IPS-NIHi7 (cell line): ENCODE data around the gene SLC1A2.

Experiments used
- DNase-seq: peaks from one replicate; pipeline ENCODE4 v3.0.0; 2012; ENCODE audit warnings: mixed read lengths; ENCODE audit errors: extremely low spot score

The SLC1A2 gene

GRCh38 chr11:35274909-35275785 lies 144.2 kb downstream of the SLC1A2 start:
- peak; percentile 20 for DNase-seq

- DNase-seq: no peak
Measured at GRCh38 chr11:35272391-35272902, 146.9 kb downstream of the SLC1A2 start.

GRCh38 chr11:35271031-35271430 lies 148.3 kb downstream of the SLC1A2 start:
- no peak for DNase-seq

- no peak for DNase-seq
Measured at GRCh38 chr11:35270342-35270741, 149.0 kb downstream of the SLC1A2 start.

- no peak for DNase-seq
Measured at GRCh38 chr11:35267504-35267903, 151.9 kb downstream of the SLC1A2 start.

- no peak for DNase-seq
Measured at GRCh38 chr11:35265755-35266454, 153.5 kb downstream of the SLC1A2 start.

GRCh38 chr11:35262735-35263134 lies 156.6 kb downstream of the SLC1A2 start:
- no peak for DNase-seq

GRCh38 chr11:35262056-35262455 lies 157.3 kb downstream of the SLC1A2 start:
- no peak for DNase-seq

GRCh38 chr11:35261197-35261596 lies 158.2 kb downstream of the SLC1A2 start:
- no peak for DNase-seq

- DNase-seq: no peak
Measured at GRCh38 chr11:35260342-35260985, 158.9 kb downstream of the SLC1A2 start.

- no peak for DNase-seq
Measured at GRCh38 chr11:35259529-35259928, 159.8 kb downstream of the SLC1A2 start.

GRCh38 chr11:35257281-35257680 lies 162.1 kb downstream of the SLC1A2 start:
- no peak for DNase-seq

GRCh38 chr11:35256296-35256695 lies 163.1 kb downstream of the SLC1A2 start:
- DNase-seq: no peak

GRCh38 chr11:35255514-35255913 lies 163.8 kb downstream of the SLC1A2 start:
- DNase-seq: no peak

- DNase-seq: no peak
Measured at GRCh38 chr11:35253237-35253636, 166.1 kb downstream of the SLC1A2 start.

- DNase-seq: no peak
Measured at GRCh38 chr11:35250621-35251020, 168.7 kb downstream of the SLC1A2 start.

GRCh38 chr11:35250192-35250591 lies 169.2 kb downstream of the SLC1A2 start:
- DNase-seq: no peak

- no peak for DNase-seq
Measured at GRCh38 chr11:35248558-35249323, 170.6 kb downstream of the SLC1A2 start.

- no peak for DNase-seq
Measured at GRCh38 chr11:35247863-35248262, 171.5 kb downstream of the SLC1A2 start.

GRCh38 chr11:35247428-35247827 lies 171.9 kb downstream of the SLC1A2 start:
- no peak for DNase-seq

GRCh38 chr11:35246745-35247144 lies 172.6 kb downstream of the SLC1A2 start:
- no peak for DNase-seq

GRCh38 chr11:35245786-35246185 lies 173.6 kb downstream of the SLC1A2 start:
- DNase-seq: no peak
